ENCODE data around the gene NOP56.

Gene NOP56

DNA sequence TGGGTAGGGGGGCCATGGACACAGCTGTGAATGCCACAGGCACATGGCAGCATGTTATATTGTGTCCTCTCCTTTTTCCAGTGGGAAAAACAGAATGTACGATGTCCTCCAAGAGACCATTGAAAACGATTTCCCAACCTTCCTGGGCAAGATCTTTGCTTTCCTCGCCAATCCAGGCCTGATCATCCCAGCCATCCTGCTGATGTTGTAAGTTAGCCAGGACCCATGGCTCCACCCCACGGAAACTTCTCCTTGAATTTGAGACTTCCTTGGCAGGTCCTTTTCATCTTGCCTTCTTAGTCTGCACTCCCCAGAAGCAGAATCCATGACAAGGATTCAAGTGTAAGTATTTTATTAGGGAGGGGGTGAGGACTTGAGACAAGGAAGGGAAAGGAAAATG is 28.2 kb upstream of the NOP56 start:
- TF ChIP-seq CTCF (IDR thresholded peaks at IDR 0.05; ENCODE audit: extremely low read depth, missing control alignments): no peak
- no peak for DNase-seq (ENCODE audit: low spot score)

DNA sequence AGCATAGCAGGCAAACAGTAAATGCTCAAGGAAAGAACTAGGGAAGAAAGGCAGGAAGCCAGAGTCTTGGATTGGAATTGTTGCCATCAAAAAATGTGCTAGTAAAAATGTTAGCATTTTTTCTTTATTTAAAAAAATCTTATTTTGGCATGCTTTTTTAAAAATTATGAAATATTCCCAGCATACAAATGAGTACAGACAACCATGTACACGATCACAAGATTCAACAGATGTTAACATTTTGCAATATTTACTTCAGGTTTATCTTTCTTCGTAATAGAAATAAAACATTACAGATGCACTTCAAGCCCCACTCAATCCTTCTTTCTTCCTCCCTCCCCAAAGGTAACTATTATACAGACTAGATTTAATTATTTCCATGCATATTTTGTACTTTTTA is 27.4 kb upstream of the NOP56 start:
- DNase-seq (ENCODE audit: low spot score): no peak
- TF ChIP-seq CTCF (IDR thresholded peaks at IDR 0.05; ENCODE audit: extremely low read depth, missing control alignments): no peak

DNA sequence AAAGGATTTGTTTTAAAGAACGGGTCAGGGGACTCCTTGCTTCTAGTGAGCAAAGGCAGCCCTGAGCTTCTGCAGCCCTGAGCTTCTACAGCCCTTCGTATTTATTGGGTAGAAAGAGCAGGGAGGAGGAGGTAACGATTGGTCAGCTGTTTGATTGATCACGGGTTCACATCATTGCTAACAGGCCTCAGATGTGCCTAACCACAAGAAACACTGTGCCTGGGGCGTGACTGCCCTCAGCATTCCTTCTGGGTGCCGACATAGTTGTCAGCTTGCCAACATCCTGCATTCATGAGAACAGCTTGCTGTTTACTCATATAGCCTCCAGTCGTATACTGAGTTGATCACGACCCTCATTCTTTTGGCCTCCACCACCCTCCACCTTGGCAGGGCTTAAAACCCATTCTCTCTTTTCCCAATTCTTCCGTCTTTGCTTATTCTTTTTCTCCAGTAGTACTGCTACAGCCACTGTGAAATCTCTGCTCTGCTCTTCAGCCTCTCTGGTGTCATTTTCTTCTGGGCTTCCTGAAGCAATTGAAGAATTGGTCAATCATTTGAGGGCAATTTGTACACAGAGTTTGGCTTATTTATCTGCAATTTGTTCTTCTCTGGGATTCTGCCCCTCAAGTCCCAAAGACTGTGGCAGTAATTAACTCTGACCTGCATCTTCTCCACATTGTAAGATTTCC is 25.4 kb upstream of the NOP56 start:
- no peak for TF ChIP-seq CTCF (IDR thresholded peaks at IDR 0.05; ENCODE audit: extremely low read depth, missing control alignments)
- DNase-seq (ENCODE audit: low spot score): no peak

- TF ChIP-seq CTCF (IDR thresholded peaks at IDR 0.05; ENCODE audit: extremely low read depth, missing control alignments): no peak
- no peak for DNase-seq (ENCODE audit: low spot score)
Observed at GRCh38 chr20:2631228-2631627, 21.2 kb upstream of the NOP56 start.

GRCh38 chr20:2633381-2633780 is 19.1 kb upstream of the NOP56 start:
- TF ChIP-seq CTCF (IDR thresholded peaks at IDR 0.05; ENCODE audit: extremely low read depth, missing control alignments): no peak
- DNase-seq (ENCODE audit: low spot score): no peak

GRCh38 chr20:2637246-2637645 is 15.2 kb upstream of the NOP56 start:
- TF ChIP-seq CTCF (IDR thresholded peaks at IDR 0.05; ENCODE audit: extremely low read depth, missing control alignments): no peak
- DNase-seq (ENCODE audit: low spot score): no peak

DNA sequence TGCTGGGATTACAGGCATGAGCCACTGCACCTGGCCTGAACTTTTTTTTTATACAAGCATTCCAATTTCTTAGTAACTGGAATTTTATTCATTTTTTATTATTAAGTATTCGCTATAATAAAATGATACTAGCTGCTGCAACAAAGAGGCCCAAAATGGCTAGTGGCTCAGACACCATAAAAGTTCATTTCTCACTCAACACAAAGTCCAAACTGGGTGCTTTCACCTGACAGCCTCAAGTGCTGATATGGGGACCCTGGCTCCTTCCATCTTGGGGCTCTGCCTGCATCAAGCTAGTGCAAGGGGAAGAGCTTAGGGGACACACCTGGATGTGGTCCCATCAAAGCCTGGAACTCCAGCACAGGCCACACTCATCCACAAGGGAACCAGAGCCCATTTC is 12.2 kb upstream of the NOP56 start:
- TF ChIP-seq CTCF (IDR thresholded peaks at IDR 0.05; ENCODE audit: extremely low read depth, missing control alignments): no peak
- DNase-seq (ENCODE audit: low spot score): no peak

Data from GM20000 (cell line).